ENCODE data around the gene GRIK3.
"Not testable (repeated sequence)": the region's sequence is repeated elsewhere in the genome, so short reads cannot be mapped to it uniquely, and the experiment has no call there.

Gene GRIK3

DNA sequence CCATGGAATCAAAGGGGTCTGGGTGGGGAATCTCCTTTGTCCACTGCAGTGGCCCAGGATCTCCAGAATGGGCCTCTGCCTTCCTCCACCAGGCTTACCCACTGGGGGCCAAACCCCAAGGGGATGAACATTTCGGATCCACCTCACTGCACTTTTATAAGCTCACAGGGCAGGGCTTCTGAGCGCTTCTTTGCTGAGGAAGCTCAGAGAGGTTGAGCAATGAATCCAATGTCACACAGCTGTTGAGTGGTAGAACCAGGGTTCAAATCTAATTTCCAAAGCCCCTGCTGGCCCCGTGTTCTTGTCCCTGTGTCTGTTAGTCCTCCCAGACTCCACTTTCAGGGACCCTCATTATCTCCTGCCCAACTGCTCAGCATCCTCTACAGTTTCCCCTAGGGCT is 250.8 kb downstream of the GRIK3 start:
- DNase-seq (ENCODE audit: low spot score) = no peak

DNA sequence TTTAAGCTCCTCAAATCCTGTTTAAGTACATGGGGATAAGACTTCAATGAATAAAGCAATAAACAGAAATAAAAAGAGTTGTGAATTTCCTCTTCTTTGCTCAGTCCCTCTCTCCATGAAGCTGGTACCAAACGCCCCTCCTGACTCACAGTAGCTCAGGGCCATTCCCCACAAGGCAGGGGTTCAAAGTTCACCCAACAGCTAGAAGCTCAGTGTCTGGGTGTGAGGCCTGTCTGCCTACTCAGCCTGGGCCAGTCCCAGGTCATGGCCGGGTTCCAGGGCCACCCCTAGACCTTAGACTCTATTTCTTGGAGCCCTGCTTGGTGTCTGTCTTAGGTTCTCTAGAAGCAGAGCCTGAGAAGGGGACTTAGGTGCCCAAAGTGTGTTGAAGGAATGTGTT is 251.5 kb downstream of the GRIK3 start:
- no peak for DNase-seq (ENCODE audit: low spot score)

DNA sequence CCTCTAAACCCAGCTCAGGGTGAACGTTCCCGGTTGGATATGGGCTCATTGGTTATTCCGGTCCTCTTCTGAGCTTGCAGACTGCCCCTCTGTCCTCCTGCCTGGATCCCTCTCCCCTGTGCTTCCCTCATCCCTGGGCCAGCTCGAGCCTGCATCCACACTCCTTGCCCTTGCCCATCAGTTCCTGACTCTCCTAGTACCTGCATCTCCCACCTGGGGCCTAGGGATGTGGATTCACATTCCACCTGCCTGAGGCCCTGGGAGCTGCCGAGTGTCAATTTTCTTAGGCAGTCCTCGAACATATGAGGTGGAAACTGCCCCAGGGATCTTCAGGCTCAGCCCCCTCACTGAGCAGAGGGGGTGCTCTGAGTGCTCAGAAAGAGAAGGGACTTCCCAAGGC is 252.2 kb downstream of the GRIK3 start:
- DNase-seq (ENCODE audit: low spot score) = no peak

DNA sequence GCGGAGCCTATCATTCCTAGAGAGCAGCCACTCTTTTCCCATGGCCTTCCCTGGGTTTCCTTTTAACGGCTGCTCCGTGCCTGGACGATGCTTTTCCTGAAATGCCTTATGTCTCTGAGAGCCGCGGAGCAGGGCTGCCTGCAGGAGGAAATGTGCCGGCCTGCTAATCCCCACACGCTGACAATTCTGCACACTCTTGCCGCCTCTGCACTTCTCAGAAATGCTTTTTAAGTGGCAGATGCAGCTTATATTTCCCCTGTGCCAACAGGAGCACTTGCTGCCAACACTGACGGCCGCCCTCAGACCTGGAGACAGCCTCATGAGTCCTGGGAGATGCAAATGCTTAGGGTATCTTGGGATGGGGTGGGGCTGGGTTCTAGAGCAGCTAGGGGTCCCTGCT is 253.2 kb downstream of the GRIK3 start:
- no peak for DNase-seq (ENCODE audit: low spot score)

DNA sequence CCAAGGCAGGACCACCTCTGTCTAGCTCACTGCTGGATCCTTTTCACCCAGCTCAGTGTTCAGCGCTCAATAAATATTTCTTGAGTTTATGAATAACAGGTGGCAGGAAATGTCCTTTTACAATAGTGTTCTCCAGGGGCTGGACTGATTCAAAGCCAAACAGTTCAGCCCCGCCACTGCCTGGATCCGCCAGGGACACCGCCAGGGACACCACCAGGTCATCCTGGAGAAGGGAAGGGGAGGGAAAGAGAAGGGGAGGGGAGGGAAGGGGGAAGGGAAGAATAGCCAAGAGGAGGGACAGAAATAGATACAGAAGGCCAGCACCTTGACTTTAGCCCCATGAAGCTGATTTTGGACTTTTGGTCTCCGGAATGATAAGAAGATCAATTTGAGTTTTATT is 255.6 kb downstream of the GRIK3 start:
- no peak for DNase-seq (ENCODE audit: low spot score)

DNA sequence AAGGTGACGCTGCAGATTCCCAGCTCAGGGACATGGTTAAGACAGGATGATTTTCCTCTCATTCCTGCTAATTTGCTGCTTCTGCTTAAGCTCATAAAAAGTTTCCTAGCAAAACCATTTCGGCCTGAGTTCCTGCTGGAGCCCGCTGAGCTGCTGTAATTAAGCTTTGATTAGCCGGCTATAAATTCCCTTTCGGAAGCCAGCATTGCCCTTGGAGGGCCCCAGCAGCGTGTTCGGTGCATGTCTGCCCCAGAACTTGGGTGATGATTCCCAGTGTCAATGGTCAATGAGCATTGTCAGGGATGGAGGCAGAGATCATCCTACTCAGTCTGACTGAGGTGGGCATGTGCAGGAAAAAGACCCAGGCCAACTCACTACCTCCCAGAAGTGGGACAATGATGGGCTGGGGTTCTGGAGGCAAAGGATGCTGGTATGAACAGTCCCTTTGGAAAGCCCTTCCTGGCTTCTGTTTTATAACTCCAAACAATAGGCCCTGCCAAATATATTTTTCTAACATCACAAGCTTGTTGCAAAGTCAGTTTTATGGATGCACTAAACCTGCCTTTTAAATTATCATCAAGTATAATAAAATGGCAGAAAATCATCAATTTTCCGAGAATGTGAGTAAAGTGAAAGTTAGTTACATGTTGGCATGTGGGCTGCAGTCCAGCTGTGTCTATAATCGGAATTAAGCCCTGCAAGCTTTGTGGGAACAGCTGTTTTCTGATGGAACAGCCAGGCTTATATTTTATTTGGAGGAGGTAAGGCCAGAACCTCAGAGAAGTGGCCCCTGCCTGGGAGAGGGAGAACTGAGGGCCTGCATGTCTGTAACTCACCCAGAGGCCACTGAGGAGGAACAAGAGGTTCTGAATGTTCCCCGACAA is 257.1 kb downstream of the GRIK3 start:
- no peak for DNase-seq (ENCODE audit: low spot score)

DNA sequence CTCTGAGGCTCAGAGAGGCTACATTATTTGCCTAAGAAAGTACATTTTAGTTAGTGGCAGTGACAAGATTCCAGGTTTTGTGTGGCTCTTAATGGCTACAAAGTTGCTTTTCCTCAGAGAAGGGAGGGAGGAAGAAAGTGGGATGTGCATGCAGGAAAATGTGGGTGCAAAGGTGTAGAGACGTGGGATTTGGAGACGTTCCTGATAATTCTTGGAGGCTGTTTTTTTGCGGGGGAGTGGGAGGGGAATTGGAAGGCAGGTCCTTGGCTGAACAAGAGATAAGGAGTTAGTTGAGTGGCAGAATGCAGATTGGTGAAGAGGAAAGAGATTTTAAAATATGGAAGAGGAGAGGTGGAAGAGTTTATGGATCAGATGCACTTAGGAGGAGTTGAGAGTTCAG is 258.1 kb downstream of the GRIK3 start:
- no peak for DNase-seq (ENCODE audit: low spot score)

DNA sequence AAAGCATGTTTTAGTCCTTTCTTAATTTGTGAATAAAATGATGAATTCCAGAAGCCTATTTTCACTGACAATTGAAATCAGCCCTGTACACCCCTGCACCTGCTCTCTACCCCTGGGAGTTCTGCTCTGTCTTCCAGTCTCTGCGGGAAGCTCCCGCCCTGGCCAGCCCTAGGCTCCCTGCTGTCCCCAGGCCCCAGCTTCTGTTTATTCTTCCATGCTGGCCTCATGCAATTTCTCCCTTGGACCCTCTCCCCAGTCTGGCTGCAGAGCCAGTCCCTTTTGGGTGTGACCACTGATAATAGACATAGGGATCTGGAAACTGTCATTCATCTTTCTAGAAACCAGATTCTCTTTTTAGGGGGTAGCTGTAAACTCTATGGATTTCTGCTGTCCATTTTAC is 258.6 kb downstream of the GRIK3 start:
- no peak for DNase-seq (ENCODE audit: low spot score)

DNA sequence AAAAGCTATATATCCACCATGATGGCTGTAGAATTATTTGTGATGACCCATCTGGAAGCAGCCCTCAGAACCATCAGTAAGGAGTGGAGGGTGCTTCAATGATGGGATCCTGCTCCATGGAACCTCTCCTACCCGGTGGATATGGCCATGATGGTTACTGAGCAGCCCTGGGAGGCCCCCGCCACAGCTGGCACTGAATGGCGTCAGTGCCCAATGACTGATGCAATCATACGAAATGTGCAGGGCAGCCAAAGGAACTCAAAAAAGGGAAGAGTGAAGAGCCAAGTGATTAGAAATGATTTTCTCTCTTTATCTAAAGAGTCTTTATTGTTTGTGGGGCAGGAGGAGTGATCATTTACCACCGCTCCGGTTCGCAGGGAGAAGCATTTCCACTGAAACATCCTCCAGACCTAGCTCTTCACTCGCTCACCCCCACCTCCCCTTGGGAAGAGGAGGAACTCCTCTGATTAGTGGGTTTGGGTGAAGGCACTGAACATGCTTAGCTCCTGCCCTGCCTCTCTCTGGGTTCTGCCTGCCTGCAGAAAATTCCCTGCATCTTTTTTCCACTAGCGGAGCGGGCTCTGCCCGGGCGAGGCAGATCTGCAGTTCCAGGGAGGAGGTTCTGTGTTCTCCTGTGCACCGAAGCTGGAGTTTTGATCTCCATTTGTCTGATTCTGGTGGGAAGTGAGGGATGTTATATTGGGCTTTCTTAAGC is 260.3 kb downstream of the GRIK3 start:
- DNase-seq (ENCODE audit: low spot score) = no peak

DNA sequence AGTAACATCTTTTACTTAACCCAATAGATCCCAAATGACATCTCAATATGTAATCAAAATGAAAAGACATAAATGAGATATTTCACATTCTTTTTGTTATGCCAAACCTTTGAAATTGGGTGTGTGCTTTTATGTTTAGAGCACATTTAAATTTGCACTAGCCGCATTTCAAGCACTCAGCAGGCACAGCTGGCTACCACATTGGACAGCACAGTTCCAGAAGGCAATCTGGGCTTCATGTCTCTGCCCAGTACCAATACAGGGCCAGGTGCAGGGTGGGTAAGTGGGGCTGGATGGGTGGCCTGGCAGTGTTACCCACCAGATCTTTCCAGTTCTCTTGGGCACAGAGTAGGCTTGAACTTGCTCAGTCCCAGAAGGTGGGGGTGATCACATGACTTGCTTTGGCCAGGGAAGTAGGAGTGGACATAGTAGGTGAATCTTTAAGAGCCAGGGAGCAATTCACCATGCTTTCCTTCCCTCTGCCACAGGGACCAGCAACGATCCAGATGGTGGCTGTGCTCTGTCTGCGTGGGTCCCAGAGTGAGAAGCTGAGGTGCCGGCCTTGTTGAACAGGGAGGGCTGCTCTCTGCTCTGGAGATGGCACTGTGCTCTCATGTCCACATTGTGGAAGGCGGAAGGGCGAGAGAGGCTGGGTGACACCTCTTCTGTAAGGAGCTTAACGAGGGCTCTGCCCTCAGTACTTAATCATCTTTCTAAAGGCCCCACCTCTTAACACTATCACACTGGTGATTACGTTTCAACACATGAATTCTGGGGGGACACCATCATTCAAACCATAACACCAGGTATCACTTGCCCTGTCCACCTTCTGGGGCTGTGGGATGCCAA is 261.4 kb downstream of the GRIK3 start:
- DNase-seq (ENCODE audit: low spot score) = no peak

DNA sequence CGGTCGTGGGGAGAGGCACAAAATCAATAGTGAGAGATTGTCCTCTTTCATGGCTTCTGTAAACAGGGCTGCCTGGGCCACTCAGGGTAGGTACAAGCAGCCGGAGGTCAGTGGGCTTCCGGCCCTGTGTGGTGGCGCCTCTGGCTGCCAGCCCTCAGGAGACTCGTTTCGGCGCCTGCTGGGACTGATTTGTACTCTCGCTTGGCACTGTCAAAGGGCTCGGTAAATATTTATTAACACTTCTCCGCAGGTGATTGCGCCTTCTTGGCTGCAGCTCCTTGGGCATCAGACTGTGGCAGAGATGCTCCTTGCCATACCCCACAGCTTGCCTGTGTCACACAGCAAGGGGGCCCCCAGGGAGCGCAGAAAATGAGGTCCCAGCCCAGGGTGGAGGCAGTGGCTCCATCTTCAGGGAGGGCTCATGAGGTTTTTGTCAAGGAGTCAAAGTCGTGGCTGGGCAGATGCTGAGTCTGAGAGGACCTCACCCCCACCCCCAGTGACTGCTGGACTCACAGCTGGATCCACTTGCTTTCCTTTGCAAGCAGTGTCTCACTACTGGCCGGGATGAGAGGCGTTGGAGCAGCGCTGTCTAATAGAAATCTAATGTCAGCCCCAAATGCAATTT is 262.5 kb downstream of the GRIK3 start:
- DNase-seq (ENCODE audit: low spot score) = no peak

DNA sequence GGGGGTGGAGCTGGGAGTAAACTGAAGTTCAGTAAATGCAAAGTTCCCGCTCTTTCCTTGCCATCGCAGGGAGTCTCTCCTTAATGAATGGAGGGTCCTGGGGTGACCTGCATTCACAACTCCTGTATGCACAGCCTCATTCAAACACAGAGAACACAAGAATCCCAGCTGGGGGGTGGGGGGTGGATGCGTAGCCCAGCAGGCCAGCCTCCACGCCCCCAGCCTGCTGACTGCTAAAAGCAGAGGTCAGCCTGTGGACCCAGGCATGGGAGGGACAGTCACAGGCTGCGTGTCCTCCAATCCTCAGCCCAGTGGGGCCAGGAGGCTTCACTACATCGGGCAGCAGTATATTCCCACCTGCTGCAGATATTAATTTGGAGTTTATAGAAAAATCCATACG is 263.1 kb downstream of the GRIK3 start:
- no peak for DNase-seq (ENCODE audit: low spot score)

DNA sequence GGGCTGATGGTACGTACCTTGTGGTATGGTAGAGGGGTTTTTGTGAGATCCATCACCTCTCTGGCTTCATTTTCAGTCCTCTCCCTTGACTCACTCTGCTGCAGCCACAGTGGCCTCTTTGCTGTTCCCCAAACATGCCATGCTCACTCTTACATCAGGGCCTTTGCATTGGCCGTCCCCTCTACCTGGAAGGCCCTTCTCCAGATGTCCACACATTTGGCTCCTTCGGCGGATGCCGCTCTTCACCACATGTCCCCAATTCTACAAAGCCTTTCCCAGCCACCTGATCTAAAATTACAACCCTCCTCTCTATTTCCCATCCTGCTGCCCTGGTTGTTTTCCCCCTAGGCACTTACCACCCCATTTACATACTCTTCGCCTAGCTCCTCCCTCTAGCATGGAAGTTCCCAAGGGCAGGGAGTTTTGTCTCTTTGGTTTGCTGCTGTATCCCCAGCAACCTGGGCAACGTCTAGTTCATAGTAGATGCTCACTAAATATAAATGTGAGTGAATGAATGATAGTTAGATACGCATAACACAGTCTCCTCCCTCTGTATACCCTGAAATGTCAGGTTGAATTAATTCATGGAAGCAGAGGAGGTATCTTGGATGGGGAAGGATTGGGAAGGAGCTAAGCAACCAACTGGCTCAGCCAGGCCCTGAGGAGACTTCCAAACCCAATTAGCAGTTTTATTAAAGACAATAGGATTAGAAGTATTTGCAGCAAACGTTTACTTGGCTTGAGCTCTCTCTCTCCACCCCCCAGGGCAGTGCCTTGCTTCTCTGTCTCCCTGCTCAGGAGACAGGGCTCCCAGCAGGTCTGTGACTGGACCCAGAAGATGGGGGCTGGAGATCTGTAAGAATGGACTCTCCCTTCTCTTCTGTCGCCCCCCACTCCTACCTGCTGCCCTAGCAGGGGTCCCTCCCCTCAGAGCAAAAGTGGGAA is 264.2 kb downstream of the GRIK3 start:
- no peak for DNase-seq (ENCODE audit: low spot score)

DNA sequence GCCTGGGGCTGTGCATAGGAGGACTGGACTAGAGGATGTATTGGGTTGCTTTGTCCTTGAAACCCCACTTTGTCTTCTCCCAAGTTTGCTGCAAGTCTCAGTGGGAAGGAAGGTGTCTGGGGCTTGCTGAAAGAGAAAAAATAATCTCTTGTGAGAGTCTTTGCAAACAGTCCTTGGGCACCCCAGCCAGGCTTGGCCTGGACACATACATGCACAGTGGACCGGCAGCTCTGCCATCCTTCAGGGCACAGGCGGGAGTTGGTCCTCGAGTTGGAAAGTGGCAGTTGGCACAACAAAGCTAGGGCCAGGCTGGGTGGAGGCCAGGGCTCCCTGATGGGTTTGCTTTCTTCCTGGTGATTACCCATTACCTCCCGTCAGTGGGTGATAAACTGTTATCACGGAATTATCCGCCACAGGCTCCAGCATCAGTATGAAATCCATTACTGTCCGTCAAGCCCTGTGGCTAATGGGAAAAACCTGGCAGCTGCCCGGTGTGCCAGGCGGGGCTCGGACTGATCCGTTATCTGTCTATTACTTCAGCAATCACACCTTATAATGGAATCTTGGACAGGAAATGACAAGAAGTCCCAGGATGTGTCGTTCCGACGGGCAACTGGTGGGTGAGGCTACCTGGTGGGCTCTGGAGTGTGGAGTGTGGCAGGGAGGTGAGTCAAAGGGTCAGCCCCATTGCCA is 265.7 kb downstream of the GRIK3 start:
- no peak for DNase-seq (ENCODE audit: low spot score)

DNA sequence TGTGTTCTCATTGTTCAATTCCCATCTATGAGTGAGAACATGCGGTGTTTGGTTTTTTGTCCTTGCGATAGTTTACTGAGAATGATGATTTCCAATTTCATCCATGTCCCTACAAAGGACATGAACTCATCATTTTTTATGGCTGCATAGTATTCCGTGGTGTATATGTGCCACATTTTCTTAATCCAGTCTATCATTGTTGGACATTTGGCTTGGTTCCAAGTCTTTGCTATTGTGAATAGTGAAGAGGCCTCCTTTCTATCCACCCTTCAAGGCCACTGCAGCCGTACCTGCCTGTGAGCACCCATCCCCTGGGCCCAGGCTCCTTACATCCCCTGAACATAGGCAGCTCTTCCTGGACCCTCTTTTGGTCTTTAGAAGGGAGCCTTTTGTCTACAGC is 266.9 kb downstream of the GRIK3 start:
- DNase-seq (ENCODE audit: low spot score) = not testable (repeated sequence)

DNA sequence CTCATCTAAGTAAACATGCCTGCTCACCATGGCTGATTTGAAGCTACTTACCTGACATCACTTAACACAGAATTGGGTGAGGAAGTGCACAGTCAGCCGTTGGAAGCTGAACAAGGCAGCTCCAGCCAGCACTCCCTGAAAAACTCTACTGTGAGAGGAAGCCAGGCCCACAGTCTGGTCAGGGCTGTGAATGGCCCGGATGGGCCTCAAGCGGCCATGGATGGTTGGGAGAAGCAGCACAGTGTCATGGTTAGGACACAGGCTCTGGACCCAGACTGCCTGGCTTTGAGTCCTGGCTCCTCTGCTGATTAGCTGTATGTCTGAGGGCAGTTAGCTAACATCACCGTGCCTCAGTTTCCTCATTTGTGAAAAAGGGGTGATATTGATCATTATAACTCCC is 267.8 kb downstream of the GRIK3 start:
- no peak for DNase-seq (ENCODE audit: low spot score)

DNA sequence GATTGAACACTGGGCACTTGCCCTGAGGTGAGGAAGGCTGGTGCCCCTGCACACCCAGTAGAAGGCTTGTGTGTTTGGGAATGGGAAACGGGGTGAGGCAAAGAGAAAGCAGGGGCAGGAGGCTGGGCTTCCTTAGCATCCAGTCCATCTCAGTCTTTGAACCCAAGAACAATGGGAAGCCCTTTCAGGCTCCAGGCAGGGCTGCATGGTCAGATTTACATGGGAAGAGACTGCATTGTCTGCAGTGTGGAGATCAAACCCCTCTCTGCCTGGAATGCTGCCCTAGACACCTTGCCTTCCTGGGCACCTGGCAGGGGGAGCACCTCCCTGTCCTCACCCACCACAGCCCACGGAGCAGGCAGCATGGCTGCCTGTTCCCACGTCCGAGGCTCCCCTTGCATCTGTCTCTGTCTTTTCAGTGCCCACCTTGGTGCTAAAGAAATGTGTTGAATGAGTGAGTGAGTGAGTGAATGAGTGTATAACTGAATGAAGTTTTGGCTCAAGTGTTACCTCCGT is 268.5 kb downstream of the GRIK3 start:
- no peak for DNase-seq (ENCODE audit: low spot score)

DNA sequence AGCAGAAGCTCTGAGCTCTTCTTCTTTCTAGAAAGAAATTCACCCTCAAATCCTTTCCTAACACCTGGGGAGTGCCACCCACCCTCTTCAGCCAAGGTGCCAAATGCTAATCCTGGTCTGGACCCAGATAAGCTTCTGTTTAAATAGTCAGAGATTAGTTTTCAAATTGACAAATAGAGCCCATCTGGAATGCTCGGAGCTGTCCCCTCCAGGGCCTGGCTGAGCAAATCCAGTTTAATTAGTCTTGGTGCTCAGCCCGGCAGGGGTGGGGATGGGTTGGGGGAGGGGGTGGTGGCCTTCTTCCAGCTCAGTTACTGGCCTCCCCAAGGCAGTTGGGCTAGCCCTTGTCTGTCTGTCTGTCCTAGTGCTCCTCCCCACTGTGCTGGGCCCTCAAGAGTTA is 269.5 kb downstream of the GRIK3 start:
- no peak for DNase-seq (ENCODE audit: low spot score)

DNA sequence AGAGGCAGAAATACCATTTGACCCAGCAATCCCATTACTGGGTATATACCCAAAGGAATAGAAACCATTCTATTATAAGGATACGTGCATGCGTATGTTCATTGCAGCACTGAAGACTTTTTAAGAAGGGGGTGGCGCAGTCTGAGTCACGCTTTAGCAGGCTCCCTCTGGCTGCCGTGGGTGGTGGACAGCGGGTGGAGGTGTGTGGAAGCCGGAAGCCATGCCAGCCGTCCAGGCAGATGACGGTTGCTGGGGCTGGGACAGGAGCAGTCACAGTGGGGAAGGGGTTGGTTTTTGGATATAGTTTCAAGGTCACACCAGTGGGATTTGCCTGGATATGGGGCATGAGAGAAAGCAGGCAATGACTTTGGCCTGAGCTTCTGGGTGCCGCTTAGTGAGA is 270.5 kb downstream of the GRIK3 start:
- DNase-seq (ENCODE audit: low spot score) = no peak

DNA sequence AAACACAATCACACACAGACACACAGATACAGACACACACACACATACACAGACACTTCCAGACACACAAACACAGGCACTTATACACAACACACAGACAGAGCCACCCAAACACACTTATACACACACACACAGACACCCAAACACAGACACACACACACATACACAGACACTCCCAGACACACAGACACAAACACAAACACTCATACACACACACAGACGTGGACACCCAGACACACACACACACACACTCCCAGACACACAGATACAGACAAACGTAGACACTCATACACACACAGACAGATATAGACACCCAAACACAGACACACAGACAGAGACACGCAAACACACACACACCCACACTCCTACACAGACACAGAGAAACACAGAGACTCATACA is 272.1 kb downstream of the GRIK3 start:
- no peak for DNase-seq (ENCODE audit: low spot score)

All from CD4-positive, alpha-beta T cell treated with Interleukin-6 at 100 ng/mL for 8 hours (primary cell).